ENCODE data around the gene SPATS2.
"Not testable (repeated sequence)": the region's sequence is repeated elsewhere in the genome, so short reads cannot be mapped to it uniquely, and the experiment has no call there.

The SPATS2 gene

GRCh38 chr12:49531745-49532144, 164.5 kb downstream of the SPATS2 start:
- no peak overlapping the region for H3K4me3 ChIP-seq (ENCODE audit: low read depth, low read length)
- no peak for DNase-seq (ENCODE audit: low read depth)
- TF ChIP-seq, protein P1, sequence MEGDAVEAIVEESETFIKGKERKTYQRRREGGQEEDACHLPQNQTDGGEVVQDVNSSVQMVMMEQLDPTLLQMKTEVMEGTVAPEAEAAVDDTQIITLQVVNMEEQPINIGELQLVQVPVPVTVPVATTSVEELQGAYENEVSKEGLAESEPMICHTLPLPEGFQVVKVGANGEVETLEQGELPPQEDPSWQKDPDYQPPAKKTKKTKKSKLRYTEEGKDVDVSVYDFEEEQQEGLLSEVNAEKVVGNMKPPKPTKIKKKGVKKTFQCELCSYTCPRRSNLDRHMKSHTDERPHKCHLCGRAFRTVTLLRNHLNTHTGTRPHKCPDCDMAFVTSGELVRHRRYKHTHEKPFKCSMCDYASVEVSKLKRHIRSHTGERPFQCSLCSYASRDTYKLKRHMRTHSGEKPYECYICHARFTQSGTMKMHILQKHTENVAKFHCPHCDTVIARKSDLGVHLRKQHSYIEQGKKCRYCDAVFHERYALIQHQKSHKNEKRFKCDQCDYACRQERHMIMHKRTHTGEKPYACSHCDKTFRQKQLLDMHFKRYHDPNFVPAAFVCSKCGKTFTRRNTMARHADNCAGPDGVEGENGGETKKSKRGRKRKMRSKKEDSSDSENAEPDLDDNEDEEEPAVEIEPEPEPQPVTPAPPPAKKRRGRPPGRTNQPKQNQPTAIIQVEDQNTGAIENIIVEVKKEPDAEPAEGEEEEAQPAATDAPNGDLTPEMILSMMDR (IDR thresholded peaks at IDR 0.05; ENCODE audit: control insufficient read depth, extremely low read depth, insufficient read depth): no peak

- TF ChIP-seq, protein P1 (IDR thresholded peaks at IDR 0.05; ENCODE audit: control insufficient read depth, extremely low read depth, insufficient read depth): no peak
- DNase-seq (ENCODE audit: low read depth): no peak
- no peak overlapping the region for H3K4me3 ChIP-seq (ENCODE audit: low read depth, low read length)
These were observed 166.1 kb downstream of the SPATS2 start for GRCh38 chr12:49533331-49533730.

- not testable (repeated sequence) for DNase-seq (ENCODE audit: low read depth); H3K4me3 ChIP-seq (ENCODE audit: low read depth, low read length)
These were observed 166.9 kb downstream of the SPATS2 start for GRCh38 chr12:49534122-49534521.

- TF ChIP-seq, protein P1 (IDR thresholded peaks at IDR 0.05; ENCODE audit: control insufficient read depth, extremely low read depth, insufficient read depth): no peak
- DNase-seq (ENCODE audit: low read depth): no peak
- H3K4me3 ChIP-seq (ENCODE audit: low read depth, low read length): no peak overlapping the region
These were observed 167.5 kb downstream of the SPATS2 start for GRCh38 chr12:49534731-49535278.

DNA sequence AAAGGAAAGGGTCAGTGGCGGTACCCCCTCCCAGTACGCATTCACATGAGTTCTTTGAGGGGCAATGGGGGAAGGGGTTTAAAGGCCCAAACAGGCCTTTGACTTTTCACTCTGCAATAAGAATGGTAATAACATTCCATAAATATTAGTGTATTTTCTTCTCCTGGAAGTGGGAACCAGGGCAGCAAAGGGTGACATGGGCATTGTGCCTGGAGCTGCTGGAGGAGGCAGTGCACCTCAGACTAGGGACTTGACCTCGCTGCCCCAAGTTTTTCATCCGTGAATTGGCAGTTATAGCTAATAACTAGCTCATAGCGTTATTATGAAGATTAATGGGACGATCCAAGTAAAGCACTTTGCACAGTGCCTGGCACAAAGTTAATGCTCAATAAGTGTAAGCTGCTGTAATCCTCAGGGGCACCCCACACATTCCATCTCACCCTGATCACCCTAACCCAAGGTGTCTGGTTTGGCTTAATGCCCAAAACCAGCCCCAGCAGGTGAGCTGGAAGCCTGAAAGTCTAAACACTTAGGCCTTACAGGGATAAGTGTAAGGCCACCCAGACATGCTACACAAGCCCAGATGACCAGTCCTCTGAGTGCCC, 168.8 kb downstream of the SPATS2 start:
- TF ChIP-seq, protein P1 (IDR thresholded peaks at IDR 0.05; ENCODE audit: control insufficient read depth, extremely low read depth, insufficient read depth): no peak
- DNase-seq (ENCODE audit: low read depth): no peak
- no peak overlapping the region for H3K4me3 ChIP-seq (ENCODE audit: low read depth, low read length)

GRCh38 chr12:49536526-49537071, 169.3 kb downstream of the SPATS2 start:
- TF ChIP-seq, protein P1 (IDR thresholded peaks at IDR 0.05; ENCODE audit: control insufficient read depth, extremely low read depth, insufficient read depth): no peak
- no peak overlapping the region for H3K4me3 ChIP-seq (ENCODE audit: low read depth, low read length)
- DNase-seq (ENCODE audit: low read depth): no peak

DNA sequence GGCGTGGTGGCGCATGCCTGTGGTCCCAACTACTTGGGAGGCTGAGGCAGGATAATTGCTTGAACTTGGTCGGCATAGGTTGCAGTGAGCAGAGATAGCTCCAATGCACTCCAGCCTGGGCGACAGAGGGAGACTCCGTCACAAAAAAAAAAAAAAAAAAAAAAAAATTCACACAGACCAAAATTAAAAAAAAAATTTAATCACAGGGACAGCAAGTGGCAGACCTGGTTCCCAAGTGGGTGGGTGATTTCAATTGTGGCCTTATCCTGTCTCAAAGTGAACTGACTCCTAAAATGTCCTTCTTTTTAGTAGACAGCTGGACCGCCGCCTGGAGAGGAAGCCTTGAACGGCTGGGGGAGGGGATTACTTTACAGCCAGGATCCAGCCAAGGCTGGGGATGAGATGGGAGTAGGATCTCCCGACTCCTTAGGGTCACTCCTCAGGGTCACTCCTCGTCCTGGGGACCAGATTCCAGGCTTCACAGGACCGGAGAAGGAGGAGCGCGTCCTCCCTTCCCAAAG, 170.0 kb downstream of the SPATS2 start:
- DNase-seq (ENCODE audit: low read depth): no peak
- TF ChIP-seq, protein P1 (IDR thresholded peaks at IDR 0.05; ENCODE audit: control insufficient read depth, extremely low read depth, insufficient read depth): no peak
- H3K4me3 ChIP-seq (ENCODE audit: low read depth, low read length): no peak overlapping the region

Data from LNCaP clone FGC (cell line).